RKO (cell line): Measurements from ENCODE around the gene RAB33B.
A peak's percentile ranks its signal among the peaks of the same experiment; 100 is the strongest.

Experiments used
- DNase-seq: peaks from one replicate; pipeline ENCODE4 v3.0.0-alpha.2; 2016; ENCODE audit warnings: low spot score

The RAB33B gene

GRCh38 chr4:139508581-139509237 lies 54.8 kb downstream of the RAB33B start:
- no peak for DNase-seq

GRCh38 chr4:139509727-139510410 lies 55.9 kb downstream of the RAB33B start:
- peak; percentile 9 for DNase-seq

- peak; percentile 60 for DNase-seq
Measured at GRCh38 chr4:139511320-139511719, 57.4 kb downstream of the RAB33B start.

- no peak for DNase-seq
Measured at GRCh38 chr4:139514382-139515059, 60.6 kb downstream of the RAB33B start.

- DNase-seq, result no peak
Measured at GRCh38 chr4:139515531-139515958, 61.6 kb downstream of the RAB33B start.

- DNase-seq, result no peak
Measured at GRCh38 chr4:139521754-139522401, 68.0 kb downstream of the RAB33B start.

GRCh38 chr4:139522457-139522856 lies 68.5 kb downstream of the RAB33B start:
- DNase-seq, result no peak

- no peak for DNase-seq
Measured at GRCh38 chr4:139523076-139523475, 69.2 kb downstream of the RAB33B start.

- DNase-seq, result no peak
Measured at GRCh38 chr4:139524062-139524631, 70.2 kb downstream of the RAB33B start.

- DNase-seq, result no peak
Measured at GRCh38 chr4:139525414-139525813, 71.5 kb downstream of the RAB33B start.
